OCI-LY7 (cell line): ENCODE data around the gene IRX6.

Experiments used
- CTCF ChIP-seq: fragments of 200-600 bp; sonication (generic); conservative IDR thresholded peaks from 2 replicates; pipeline ENCODE4 v1.5.1; 2014; ENCODE audit warnings: mild to moderate bottlenecking, antibody characterized with exemption, low read length, moderate library complexity, mixed read lengths
- EZH2phosphoT487 ChIP-seq: fragments of 200-600 bp; sonication (generic); IDR thresholded peaks from 2 replicates; pipeline ENCODE4 v1.6.1; 2018; ENCODE audit warnings: low read depth, borderline replicate concordance, mild to moderate bottlenecking, mixed run types, antibody characterized with exemption, low read length, moderate library complexity, mixed read lengths

GRCh38 chr16:55333684-55334083, 9.7 kb downstream of the IRX6 start:
- TF ChIP-seq CTCF (no peak), EZH2phosphoT487 (no peak)
